GM12801 (cell line): ENCODE measurements around the gene MUC5AC.

Source experiments
- CTCF ChIP-seq: IDR thresholded peaks from one replicate; pipeline ENCODE4 v1.5.1; 2011; ENCODE audit warnings: control low read depth; ENCODE audit not compliant: insufficient read length; ENCODE audit errors: extremely low read depth

MUC5AC gene

GRCh38 chr11:1181853-1182535 lies 24.2 kb downstream of the MUC5AC start:
- TF ChIP-seq CTCF, result no peak

GRCh38 chr11:1192741-1193325 lies 35.1 kb downstream of the MUC5AC start:
- TF ChIP-seq CTCF, result no peak

- no peak for TF ChIP-seq CTCF
These were observed 35.8 kb downstream of the MUC5AC start for GRCh38 chr11:1193326-1194230.

- TF ChIP-seq CTCF, result no peak
These were observed 36.7 kb downstream of the MUC5AC start for GRCh38 chr11:1194231-1194976.

- no peak for TF ChIP-seq CTCF
These were observed 37.4 kb downstream of the MUC5AC start for GRCh38 chr11:1194977-1195681.

- TF ChIP-seq CTCF, result no peak
These were observed 38.1 kb downstream of the MUC5AC start for GRCh38 chr11:1195682-1196515.
